GM18951 (cell line): ENCODE results near the gene NR1D1.

ENCODE experiments used
- POLR2A ChIP-seq: IDR thresholded peaks from 4 replicates; pipeline ENCODE4 v1.6.1; 2011; ENCODE audit warnings: mild to moderate bottlenecking; ENCODE audit not compliant: insufficient read length, insufficient read depth; ENCODE audit errors: extremely low read depth
- in situ Hi-C: fragments of 300-500 bp; cut with MboI; formaldehyde crosslinking; loops from one replicate; pipeline ENCODE4 v1.12.0; 2022; ENCODE audit warnings: low sequenced_read_pairs, mixed read lengths, inconsistent platforms; ENCODE audit not compliant: unreplicated experiment

NR1D1 gene

DNA sequence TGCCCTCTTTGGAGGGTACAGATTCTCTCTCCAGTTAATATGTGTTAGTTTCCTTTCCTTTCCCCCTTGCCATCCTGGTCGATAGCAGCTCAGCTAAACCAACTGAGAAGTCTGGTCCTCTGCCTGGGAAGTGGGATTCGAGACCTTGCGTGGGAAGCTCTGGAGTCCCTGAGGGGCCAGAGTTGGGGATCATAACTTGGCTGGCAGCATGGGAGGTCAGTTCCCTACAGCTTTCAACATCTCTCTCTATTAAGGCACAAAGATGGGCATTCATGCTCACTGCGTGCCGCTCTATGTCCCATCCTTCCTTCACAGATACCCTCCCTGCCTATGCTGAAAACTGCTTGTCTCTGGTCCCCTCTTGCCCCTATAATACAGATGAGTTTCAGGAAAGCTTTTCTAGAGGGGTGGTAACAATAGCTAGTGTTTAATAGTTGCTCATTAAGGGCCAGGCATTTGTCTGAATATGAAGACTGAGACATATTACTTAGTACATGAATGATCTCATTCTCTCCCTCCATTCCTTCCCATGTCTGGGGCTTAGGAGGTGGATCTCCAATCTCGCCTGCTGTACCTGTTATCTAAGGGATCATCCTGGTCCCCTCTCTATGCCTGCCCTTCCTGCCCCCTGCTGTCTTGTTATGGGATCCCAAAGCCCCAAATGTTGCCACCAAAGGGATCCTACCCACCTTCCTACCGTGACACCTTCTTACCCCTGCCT lies 26.8 kb downstream of the NR1D1 start:
- in situ Hi-C loops: no loop called here
- TF ChIP-seq POLR2A: no peak

DNA sequence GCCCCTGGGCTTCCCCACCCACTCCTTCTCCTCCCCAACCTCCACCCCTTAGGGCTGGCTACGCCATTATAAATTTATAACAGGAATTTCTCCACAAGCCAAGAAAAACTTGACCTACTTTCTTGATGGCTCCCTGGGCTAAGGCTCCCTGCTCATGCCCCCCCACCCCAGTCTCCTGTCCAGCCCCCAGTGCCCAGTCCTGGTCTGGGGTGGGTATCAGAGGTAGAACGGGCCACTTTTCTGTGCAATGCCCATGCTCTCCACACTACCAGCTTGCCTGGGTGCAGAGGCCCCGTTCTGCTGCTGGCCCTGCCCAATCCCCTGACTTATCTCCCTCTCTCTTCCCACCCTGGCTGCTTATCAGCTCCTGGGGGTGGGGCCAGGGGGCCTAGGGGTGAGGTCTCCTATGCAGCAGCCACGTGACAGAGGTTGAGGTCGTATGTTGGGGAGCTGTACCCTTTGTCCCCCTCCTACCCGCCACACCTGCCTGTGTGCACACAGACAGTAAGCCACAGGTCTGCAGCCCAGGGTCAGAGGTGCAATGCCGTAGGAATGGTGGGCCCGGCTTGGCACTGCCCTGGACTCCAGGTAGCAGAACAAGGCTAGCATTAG lies 27.5 kb downstream of the NR1D1 start:
- in situ Hi-C loops: no loop called here
- TF ChIP-seq POLR2A: no peak

DNA sequence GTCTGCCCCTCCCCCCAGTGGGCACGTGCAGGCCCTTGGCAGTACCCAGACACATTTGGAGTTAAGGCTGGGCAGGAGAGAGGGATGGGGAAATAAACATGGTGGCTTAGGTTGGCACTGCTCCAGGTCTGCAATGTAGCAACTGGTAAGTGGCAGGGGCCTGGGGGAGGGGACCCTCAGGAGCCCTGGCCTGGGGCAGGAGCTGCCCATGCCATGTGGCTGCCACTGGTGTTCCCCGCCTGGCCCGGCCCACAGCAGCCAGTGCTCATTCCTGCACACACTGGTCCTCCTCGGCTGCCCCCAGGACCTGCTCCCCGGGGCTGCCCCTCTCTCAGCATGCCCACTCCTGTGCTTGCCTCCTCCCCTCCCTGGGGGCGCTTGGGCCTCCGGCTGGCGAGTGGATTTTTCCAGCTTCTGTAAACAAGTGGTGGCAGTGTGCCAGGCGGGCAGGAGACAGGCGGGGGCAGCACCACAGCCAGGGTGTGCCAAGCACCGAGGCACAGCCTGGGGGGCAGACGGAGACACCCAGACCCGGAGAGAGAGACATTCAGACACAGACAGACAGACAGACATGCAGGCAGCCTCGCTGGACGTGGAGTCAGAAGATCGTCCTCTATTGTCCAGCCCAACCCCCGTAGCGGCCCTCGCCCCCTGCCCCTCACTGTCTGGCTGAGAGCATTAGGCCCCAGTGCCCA lies 28.2 kb downstream of the NR1D1 start:
- in situ Hi-C loops: no loop called here
- TF ChIP-seq POLR2A: no peak

DNA sequence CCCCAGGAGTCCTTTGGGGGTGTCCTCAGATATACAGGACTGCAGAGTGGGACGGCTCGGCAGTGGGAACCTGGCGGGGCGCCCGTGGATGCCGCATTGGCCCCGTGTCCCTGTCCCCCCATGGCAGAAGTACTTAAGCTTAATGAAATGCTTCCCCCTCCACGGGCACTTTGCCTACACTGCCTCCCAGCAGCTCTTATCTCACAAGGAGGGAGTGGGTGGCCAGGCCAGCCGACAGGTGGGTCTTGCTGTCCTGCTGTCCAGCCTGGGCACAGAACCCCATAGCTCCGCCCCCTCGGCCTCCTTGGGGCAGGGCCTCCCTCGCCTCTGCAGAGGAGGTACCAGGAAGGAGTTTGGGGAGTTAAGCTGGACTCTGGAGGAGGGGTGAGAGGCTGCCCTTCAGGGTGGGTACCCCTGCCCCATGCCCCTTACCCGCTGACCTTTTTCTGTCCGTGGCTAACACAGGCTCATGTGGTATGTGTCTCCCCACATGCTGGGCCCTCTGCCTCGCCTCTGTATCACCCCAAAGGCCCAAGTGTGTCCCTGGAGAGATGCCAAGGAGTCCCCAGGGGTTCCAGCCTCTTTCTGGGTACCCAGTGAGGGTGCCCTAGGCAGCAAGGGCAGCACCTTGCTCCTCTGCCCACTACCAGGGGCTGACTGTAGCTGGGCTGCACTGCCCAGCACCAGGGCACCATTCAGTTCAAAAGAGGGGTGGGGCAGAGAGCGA lies 28.9 kb downstream of the NR1D1 start:
- TF ChIP-seq POLR2A: no peak
- in situ Hi-C loops: no loop called here

DNA sequence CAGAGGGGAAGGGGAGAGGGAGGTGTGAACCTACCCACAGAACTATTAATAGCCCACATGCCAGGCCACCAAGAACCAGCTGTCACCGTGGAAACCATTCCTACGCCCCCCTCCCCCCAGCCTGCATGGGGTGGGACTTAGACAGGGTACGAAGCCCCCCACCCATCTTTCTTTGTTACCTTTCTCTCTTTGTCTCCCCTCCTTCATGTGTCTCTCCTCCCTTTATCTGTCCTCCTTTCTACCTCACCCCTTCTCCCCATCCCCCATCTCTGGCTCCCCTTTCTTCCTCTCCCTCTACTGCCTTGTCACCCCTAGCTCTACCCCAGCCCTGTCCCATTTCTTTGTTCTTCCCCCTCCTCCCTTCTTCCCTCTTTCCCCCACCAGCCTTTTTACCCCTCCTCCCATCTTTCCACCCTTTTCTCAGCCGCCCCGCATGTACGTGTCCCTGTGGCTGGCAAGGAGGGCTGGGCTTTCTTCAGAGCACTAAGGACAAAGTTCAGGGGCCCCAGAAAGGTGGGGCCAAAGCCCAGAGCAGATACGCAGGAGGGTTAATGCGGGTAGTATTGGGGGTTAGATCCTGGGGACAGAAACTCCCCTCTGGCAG lies 29.6 kb downstream of the NR1D1 start:
- TF ChIP-seq POLR2A: no peak
- in situ Hi-C loops: no loop called here

DNA sequence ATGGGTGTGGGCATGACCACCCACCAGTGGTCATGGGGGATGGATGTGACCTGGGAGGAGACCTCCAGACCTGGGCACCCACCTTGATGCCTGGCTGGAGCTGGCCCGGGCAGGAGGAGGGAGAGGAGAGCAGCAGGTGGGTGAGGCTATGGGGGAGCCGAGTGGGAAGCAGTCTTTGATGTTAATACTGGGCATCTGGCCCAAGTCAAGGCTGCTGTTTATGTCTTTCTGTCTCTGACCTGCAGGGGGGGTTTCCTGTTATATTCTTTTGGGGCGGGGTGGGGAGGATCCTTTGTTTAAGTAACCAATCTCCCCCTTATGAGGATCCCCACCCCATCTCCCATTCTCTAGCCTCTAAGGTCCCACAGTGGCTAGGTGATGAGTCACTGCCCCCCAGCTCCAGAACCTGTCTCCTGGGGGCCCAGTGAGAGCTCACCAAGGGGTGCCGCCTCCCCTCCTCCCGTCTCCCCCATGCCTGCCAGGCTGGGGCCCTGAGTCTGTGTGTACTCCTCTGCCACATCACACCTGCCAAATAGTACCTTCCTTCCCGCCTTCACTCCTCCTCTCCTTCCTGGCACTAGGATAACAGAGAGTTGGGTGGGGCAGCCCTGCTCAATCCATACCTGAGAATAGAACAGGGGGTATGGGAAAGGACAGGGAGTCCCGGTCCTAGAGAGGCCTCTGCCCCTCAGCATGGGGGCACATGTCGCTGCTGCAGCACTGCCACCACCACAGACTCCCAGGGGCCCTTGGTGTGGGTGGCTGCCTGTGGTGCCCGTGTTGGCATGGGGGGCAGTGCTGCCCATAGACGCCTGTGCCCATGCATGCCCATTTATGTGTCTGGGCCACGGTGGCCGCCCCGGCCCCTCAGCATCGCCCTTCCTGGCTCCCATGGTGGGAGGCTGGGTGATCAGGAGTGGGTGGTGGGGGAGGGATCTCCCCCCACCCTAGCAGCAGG lies 30.4 kb downstream of the NR1D1 start:
- in situ Hi-C loops: no loop called here
- TF ChIP-seq POLR2A: no peak

DNA sequence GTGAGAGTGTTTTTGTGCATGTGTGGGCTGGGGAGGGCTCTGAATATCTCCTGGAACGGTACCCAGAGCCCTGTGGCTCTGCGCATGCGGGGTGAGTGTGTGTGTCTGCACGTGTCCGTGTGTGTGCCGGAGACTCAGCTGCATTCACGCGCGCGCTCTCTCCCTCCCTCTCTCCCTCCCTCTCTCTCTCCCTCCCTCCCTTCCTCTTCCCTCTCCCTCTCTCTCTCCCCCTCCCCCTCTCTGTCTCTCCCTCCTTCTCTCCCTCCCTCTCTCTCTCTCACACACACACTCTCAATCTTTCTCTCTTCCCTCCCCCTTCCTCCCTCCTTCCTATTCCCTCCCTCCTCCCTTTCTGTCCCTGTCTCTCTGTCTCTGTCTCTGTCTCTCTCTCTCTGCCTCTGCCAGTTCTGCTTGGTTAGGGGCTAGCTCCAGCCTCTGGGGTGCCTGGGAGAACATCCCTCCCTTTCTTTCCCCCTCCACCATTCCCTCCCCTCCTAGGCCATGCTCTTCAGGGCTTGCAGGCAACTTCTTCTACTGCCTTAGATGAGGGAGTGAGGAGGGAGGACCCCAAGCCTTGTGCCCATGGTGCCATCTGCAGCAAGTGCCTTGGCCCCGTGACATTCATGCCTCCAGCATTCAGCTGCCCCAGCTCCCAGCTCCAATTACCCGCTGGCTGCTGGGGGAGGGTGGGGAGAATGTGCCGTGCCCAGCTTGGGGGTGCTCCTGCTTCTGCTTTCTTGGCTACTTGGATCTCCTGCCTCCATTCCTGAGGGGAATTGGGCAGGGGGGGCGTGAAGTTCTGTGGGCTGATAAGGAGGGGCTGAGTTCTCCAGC lies 31.3 kb downstream of the NR1D1 start:
- in situ Hi-C loops: no loop called here
- peak; percentile 25 for TF ChIP-seq POLR2A

DNA sequence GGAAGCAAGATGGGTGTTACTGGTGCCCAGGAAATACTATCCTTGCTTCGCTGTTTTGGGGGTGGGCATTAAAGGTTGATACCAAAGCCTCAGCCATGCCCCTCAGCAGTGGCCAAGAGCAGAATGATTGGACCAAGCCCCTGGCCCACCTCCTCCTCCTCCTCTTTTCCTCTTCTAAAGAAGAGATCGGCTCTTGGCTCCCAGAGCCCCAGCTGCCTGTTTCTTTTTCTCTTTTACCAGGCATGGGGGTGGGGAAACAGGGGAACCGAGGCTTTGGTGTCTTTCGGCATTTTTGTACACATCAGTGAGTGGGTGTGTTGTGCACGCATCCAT lies 31.8 kb downstream of the NR1D1 start:
- no peak for TF ChIP-seq POLR2A
- in situ Hi-C loops: no loop called here

DNA sequence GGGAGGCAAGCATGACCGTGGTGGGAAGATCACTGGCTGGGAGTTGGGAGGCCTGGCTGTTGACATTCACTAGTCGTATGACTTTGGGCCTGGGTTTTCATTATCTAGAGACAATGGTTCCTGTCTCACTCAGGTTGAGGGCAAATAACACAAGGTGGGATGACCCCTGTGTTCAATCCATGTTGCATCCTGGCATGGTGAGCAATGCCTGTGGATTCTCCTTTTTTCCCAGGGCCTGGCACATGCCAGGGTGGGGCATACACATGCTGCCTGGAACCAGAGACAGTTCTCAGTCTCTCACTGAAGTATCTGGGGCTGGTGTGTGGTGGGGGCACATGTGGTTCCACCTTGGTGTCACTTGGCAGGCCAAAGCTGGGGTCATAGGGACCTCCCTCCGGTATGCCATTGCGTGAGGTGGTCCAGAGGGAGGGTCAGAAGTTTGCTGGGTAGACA lies 32.2 kb downstream of the NR1D1 start:
- in situ Hi-C loops: no loop called here
- no peak for TF ChIP-seq POLR2A

DNA sequence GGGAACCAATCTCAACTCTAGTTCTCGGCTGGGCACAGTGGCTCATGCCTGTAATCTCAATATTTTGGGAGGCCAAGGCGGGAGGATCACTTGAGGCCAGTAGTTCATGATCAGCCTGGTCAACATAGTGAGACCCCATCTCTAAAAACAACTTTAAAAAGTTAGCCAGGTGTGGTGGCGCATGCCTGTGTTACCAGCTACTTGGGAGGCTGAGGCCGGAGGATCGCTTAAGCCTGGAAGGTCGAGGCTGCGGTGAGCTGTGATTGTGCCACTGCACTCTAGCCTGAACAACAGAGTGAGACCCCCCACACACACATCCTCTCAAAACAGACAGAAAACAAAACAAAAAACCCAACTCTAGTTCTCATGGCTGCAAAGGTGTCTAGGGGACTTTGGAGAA lies 32.7 kb downstream of the NR1D1 start:
- in situ Hi-C loops: no loop called here
- no peak for TF ChIP-seq POLR2A

DNA sequence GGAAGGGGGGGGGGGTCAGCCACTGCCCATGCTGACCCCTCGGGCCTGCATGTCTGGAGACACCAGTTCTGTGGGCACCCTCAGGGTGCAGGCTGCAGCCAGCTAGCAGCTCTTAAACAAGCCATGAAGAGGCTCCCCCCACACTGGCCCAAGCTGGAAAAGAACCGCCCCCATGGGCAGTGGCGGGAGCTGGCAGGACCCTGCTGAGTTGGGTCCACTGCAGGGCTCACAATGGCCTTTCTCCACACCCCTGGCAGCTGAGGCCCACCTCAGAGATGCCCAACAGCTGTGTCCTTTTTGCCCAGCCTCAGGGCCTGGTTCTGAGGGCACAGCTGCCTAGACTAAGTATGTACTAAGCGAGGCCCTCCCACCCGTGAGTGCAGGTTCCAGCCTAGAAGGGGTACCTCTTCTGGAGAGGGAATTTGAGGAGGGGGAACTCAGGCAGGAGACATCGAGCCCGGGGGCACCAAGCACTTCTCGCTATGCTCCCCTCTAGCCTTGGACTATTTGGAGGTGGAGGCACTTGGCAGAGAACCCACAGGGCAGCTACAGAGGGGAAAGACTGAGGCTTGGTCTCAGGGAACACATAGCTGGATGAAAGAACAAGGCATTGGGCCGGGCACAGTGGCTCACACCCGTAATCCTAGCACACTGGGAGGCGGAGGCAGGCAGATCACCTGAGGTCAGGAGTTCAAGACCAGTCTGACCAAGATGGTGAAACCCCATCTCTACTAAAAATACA lies 34.4 kb downstream of the NR1D1 start:
- in situ Hi-C loops: no loop called here
- TF ChIP-seq POLR2A: no peak
